ENCODE measurements around the gene STPG3.

Gene STPG3

DNA sequence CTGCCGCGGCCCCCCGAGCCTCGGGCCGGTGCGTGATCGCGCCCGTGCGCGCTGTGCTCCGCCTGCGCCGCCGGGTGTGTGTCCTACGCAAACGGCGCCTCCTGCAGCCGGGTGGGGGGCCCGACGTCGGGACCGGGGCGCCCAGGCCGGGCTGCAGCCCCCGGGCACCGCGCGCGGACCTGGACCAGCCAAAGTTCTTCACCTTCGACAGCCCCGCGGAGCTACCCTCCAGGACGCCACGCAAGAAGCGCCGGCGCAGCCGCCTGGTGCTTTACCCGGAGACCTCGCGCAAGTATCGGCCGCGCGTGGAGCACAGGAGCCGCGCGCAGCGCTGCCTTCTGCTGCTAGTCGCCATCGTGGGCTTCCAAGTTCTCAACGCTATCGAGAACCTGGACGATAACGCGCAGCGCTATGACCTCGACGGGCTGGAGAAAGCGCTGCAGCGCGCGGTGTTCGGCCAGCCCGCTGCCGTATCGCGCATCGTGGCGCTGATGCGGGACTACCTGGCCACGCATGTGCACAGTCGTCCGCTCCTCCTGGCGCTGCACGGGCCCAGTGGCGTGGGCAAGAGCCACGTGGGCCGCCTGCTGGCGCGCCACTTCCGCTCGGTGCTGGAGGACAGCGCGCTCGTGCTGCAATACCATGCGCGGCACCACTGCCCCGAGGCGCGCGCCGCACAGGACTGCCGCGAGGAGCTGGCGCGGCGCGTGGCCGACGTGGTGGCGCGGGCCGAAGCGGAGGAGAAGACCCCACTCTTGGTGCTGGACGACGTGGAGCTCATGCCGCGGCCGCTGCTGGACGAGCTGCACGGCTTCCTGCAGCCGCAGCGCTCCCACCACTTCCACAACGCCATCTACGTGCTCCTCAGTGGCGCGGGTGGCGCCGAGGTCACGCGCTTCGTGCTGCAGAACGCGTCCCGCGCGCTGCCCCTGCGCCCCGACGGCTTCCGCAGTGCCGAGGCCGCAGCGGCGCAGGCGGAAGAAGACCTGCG lies 27.9 kb downstream of the STPG3 start:
- DNase-seq (ENCODE audit: low read depth, low spot score): no peak

- no peak for DNase-seq (ENCODE audit: low read depth, low spot score)
Observed at GRCh38 chr9:137279741-137280473, 28.8 kb downstream of the STPG3 start.

GRCh38 chr9:137280474-137281344 lies 29.6 kb downstream of the STPG3 start:
- DNase-seq (ENCODE audit: low read depth, low spot score): no peak

DNA sequence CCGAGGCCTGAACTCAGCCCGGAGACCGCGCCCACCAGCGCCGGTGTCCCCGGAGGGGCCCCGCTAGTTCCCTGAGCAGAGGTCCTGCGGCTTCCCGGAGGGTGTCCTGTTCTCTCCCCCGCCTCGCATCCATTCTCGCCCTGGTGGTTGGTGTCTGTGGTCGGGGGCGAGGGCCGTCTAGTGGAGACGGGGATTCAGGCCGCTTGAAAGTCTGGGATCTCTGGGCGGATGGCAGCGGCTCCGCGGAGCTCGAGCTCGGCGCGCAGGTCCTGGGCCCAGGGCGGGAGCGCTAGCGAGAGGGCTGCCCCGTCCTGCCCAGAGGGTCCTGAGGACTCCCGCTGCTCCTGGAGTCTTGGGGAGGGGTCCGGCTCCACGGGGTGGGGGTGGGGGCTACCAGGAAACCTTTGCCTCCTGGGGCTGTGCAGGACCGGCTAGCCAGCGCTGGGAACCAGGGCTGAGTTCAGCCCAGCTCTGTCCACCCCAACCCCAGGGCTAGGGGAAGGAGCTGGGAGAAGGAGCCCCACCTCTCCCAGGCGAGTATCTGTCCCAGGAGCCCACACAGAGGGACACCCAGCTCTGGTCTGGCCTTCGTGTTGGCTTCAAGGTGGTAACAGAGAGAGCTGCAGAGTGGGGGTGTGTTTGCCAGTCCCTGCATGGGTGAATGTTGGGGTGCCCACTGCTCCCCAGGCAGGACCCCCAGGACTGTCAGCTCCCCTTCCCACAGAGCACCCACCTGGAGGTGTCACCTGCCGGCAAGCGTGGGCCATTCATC lies 30.4 kb downstream of the STPG3 start:
- no peak for DNase-seq (ENCODE audit: low read depth, low spot score)

- DNase-seq (ENCODE audit: low read depth, low spot score): no peak
Observed at GRCh38 chr9:137286975-137287383, 35.9 kb downstream of the STPG3 start.

DNA sequence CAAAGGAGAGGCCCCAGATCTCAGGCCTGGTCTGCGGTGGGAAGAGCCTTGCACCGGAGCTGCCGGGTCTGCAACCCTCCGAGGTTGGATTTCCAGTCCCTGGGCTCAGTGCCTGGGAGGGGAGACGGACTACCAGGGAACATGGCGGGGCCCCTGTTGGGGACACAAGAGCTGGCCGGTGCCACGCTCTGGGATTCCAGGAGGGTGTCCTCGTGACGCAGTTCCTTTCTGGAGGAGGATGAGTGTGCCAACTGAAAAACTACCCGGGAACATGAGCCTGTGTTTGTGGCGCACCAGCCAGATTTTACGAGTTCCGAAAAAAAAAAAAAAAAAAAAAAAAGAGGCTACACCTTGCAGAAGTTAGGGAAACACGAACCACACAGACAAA lies 42.0 kb downstream of the STPG3 start:
- DNase-seq (ENCODE audit: low read depth, low spot score): no peak

DNA sequence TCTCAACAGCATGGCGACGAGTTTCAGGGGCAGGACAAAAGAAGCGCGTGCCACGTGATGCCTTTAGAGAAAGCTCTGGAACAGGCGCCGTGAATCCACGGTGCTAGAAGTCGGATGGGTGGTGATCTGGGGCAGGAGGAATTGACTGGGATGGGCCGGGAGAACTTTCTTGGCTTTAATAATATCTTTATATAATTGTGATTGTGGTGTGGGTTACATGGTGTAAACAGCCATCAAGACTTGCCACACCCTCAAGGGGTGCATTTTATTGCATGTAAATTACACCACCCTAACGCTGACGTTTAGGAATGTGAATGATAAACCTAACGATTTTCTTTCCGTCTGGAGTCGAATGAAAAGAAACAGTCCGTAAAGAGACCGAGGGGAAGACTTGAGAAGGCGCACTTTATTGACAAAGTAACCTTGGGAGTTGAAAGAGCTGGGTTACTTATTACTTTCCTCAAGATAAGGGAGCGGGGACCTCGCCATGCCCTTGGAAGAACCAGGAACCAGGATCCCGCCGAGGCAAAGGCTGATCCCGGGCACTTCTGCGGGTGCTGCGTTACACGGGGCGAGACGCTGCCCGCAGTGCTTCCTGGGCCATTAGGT lies 42.5 kb downstream of the STPG3 start:
- no peak for DNase-seq (ENCODE audit: low read depth, low spot score)

DNA sequence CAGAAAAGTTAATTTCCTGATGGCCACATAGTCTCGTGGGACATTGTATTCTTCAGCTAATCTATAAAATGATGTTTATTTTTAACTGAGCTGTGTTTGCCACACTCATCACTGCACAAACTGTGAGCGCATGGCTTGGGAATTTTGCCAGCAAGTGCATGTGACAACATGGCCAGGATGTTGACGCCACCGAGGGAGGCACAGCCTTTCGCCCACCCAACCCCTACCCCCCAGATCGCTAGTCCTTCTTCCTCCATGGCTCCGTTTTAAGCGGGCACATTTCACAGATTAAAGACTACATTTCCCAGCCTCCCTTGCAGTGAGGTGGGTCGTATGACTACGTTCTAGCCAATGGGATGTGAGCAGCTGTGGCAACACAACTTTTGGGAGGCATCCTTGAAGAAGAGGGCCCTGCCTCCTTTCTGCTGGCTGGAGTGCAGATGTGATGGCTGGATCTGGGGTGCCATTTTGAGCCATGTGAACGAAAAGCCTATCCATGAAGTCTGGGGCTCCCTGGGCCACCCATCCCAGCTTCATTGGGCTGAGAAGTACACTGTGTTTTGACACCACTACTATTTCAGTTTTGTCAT lies 43.1 kb downstream of the STPG3 start:
- no peak for DNase-seq (ENCODE audit: low read depth, low spot score)

- no peak for DNase-seq (ENCODE audit: low read depth, low spot score)
Observed at GRCh38 chr9:137294681-137295237, 43.7 kb downstream of the STPG3 start.

DNA sequence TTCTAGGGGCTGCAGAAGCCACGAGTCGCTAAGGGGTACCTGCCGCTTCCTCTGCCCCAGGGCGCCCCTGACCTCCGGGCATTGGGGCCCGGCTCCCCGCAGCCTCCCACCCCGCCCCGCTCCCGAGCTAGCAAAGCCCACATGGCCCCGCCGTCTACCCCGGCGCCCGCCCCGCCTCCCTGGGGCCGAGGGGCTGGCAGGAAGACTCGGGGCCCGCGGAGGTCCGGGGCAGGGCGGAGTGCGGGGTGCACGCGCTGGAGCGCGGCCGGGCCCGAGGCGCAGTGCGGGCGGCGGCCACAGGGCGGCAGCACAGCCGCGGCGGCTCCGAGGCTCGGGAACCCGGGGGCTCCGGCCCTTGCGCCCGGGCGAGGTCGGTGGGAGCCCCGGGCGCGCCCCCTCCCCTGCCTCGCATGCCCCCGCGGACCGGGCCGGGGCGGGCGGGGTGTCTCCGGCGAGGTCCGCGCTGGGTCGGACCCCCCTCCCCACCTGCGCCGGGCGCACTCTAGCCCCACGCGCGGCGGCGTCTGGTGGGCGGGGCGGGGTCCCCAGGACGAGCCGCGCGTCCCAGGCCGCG lies 44.2 kb downstream of the STPG3 start:
- no peak for DNase-seq (ENCODE audit: low read depth, low spot score)

DNA sequence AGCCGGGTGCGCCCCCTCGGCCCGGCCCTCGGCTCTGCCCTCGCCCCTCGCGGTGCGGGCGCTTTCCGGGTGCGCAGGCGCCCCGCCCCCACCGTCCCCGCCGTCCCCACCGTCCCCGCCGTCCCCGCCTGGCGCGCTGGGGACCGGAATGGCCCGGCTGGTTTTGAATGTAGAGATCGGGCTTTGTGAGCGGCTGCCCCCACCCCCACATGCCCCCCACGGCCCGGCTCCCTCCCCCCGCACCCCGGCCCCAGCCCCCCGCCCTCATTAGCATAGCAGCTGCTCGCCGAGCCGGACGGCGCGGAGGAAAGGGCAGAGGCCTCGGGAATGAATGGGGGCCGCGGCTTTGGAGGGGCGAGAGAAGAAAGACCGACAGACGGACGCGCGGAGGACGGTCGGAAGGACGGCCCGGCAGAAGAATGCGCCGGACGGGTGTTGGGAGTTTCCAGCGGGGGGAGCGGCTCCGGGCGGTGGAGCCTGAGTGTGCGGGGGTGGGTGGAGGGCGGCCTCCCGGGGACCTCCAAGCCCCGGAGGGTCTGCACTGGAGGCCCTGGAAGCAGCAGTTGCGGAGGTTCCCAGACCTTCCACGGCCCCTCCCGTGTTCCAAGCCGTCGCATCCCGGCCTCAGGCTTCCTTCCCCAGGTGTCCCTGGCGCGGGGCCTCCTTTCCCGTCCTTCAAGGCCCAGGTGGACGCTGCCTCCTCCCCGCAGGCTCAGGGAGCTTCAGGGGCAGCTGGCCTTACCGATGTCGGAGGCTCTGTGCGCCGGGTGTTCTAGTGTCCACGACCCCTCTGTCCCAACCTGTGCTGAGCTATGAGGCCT lies 45.0 kb downstream of the STPG3 start:
- no peak for DNase-seq (ENCODE audit: low read depth, low spot score)

- DNase-seq (ENCODE audit: low read depth, low spot score): no peak
Observed at GRCh38 chr9:137296670-137297664, 45.9 kb downstream of the STPG3 start.

GRCh38 chr9:137297966-137298365 lies 46.9 kb downstream of the STPG3 start:
- DNase-seq (ENCODE audit: low read depth, low spot score): no peak

DNA sequence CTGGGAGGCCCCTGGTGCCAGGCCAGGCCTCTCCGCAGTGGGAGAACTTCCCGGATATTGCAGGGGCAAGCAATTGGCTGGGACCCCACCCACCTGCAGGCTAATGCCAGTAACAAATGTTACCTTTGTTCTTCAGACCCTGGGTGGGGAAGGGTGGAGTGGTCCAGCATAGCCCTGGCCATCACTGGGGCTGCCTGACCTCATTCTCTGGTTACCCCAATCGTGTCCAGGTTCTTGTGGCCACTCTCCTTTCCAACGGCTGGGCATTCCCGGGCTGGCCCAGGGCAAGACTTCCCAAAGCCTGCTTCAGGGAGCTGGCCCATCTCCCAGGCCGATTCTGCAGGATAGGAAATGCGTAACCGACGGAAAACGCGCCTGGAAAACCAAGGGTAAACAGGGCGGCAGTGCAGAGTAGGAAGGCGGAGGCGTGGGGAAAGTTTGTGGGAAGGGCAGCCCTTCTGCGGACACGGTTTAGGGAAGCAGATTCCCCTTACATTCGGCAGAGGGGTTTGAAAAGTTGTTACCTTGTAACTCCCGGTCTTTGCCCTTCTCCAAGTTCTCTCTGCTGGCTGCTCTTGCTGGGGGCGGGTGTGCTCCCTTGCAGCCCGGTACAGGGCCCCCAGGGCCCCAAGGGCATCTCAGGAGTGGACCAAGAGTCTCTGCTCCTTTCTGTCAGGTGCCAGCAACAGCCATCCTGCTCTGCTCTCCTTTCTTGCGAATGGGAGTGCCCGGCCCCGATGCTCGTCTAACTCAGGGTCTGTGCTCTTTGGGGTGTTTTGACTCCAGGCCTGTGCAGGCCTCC lies 47.5 kb downstream of the STPG3 start:
- DNase-seq (ENCODE audit: low read depth, low spot score): no peak

DNA sequence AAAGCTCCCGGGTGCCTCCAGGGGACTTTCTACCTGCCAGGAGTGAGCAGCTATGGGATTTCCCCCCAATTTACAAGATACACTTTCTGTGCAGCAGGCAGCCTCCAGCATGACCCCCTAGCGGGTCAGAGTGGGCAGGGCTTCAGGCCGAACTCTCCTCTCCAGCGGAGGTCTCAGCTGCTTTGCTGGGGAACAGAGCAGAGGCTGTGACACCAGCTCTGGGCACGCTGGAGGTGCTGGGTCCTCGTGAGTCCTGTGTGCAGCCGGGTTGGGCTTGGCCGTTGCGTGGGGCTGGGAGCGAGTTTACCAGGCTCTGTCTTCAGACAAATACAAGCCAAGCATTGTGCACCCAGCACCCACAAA lies 48.1 kb downstream of the STPG3 start:
- no peak for DNase-seq (ENCODE audit: low read depth, low spot score)

- no peak for DNase-seq (ENCODE audit: low read depth, low spot score)
Observed at GRCh38 chr9:137299938-137300337, 48.9 kb downstream of the STPG3 start.
